ENCODE data around the gene FAM200B.

DNA sequence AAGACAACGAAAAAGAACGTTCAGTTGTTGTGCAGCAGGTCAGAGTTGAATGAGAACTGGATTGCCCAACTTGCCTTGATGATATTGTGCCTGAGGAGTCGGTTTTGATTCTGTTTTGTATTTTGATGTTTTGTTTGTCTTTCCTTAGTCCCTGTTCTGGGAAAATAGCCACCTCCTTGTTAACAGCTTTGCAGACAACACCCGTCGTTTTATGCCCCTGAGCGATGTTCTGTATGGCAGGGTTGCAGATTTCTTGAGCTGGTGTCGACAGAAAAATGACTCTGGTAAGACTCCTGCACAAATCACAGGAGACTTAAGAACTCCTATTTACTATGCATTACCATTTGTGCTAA is 25.7 kb downstream of the FAM200B start:
- TF ChIP-seq GATA2 (IDR thresholded peaks at IDR 0.05; ENCODE audit: low read depth, low read length) (no peak), GATA3 (IDR thresholded peaks at IDR 0.05; ENCODE audit: low read depth, low read length) (no peak)
